Measurements from ENCODE around the gene OPCML.

OPCML gene

GRCh38 chr11:132876239-132876638 lies 656.1 kb downstream of the OPCML start:
- H3K4me3 ChIP-seq (ENCODE audit: low read depth, low read length), result no peak overlapping the region

DNA sequence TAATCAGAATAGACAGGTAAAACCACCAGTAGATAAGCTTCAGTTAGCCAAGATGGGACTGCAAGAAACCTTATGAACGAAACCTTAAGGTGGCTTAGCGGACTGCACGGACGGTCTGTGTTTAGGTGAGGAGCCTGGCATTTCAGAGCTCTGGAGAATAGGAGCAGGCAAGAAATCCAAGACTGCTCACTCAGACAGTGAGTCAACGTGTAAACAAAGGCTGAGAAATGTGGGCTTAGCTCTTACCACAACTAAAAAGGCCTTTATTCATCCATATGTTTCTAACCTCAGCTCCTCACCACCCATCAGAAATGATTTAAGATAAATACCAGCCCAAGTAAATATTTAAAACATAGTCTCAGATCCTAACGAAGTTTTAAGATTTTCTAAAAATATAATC lies 657.7 kb downstream of the OPCML start:
- H3K4me3 ChIP-seq (ENCODE audit: low read depth, low read length), result no peak overlapping the region

DNA sequence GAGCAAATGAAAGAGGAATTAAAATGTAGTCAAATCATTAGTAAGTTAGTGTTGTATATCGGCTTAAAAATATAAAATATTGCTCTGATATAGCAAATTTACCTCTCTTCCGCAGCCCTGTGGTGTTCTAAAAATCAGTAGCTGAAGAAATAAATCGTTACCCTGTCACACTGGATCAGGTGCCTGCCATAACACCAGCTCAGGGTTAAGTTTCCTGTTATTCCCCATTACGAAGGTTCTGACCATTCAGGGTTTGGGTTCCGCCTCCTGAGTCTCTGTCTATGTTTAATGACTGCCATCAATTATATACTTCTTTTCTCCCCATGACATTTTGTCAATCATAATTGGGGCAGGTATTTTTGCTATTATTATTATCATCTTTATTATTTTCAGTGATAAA lies 658.5 kb downstream of the OPCML start:
- no peak overlapping the region for H3K4me3 ChIP-seq (ENCODE audit: low read depth, low read length)

GRCh38 chr11:132872211-132872610 lies 660.1 kb downstream of the OPCML start:
- no peak overlapping the region for H3K4me3 ChIP-seq (ENCODE audit: low read depth, low read length)

GRCh38 chr11:132866783-132867545 lies 665.3 kb downstream of the OPCML start:
- no peak overlapping the region for H3K4me3 ChIP-seq (ENCODE audit: low read depth, low read length)

DNA sequence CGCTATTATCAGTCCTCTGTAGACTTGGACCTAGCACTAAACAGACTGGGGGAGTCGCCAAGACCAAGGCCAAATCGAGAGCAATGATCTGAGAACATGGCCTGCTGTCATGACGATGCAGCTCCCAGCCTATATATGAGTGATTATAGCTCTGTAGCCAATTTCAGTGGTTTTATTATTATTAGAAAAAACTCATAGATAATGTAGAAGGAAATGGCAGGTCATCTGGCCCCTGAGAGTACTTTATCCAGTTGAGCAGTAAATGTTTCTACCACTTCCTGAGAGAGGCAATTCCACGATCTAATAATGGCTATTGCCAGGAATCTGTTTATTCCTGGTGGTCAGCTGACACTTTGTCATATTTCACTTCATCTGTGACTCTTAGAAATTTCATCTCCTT lies 666.7 kb downstream of the OPCML start:
- H3K4me3 ChIP-seq (ENCODE audit: low read depth, low read length), result no peak overlapping the region

GRCh38 chr11:132864811-132865576 lies 667.3 kb downstream of the OPCML start:
- H3K4me3 ChIP-seq (ENCODE audit: low read depth, low read length), result no peak overlapping the region

GRCh38 chr11:132862933-132863332 lies 669.4 kb downstream of the OPCML start:
- H3K4me3 ChIP-seq (ENCODE audit: low read depth, low read length), result no peak overlapping the region

GRCh38 chr11:132862137-132862536 lies 670.2 kb downstream of the OPCML start:
- no peak overlapping the region for H3K4me3 ChIP-seq (ENCODE audit: low read depth, low read length)

DNA sequence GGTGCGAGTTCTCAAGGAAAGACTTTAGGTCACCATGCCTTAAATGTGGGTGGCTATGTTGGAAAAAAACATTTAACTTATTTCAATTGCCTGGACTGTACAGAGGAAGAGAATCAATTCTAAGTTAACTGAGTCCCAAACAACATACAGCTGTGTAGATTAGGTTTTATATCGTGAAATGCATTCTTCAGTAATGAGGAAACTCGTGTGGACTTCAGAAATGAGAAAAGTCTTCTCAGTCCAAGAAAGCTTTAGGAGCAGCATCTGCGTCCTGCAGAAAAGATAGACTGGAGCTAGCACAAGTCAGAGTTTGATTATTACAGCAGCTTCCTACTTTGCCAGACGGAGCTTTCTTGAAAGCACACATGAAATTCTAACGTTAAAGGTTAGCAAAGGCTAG lies 673.0 kb downstream of the OPCML start:
- no peak overlapping the region for H3K4me3 ChIP-seq (ENCODE audit: low read depth, low read length)

GRCh38 chr11:132858223-132858622 lies 674.1 kb downstream of the OPCML start:
- no peak overlapping the region for H3K4me3 ChIP-seq (ENCODE audit: low read depth, low read length)

DNA sequence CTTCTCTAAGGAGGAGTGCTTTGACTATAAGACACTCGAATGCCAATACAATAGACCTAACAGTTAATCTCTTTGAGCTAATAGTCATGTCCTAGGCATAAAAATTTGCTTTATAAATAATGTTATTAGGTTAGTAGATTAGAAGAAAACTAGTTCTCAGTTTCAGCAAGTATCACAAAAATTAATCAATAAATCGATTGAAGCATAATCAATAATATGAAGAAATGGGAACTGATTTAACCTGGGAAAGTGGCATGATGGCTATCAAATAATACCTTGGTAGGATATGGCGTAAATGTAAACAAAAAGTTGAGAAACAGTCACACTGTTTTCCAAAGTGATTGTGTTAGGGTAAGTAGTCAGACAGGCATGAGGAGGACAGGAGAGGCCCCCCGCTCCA lies 676.3 kb downstream of the OPCML start:
- H3K4me3 ChIP-seq (ENCODE audit: low read depth, low read length), result no peak overlapping the region

DNA sequence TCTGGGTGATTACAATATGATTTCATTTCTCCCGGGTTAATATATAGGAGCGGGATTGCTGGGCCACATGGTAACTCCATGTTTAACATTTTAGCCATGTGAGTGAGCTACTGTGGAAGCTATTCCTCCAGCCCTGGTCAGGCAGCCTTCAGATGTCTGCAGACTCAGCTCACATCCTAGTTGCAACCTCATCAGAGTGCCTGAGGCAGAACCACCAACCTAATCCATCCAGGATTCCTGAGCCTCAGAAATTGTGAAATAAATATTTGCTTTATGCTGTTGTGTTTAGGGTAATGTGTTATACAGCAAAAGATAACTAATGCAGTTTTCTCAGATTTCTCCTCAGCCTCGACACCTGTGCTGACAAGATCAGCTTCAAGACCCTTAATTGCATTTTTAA lies 676.8 kb downstream of the OPCML start:
- H3K4me3 ChIP-seq (ENCODE audit: low read depth, low read length), result no peak overlapping the region

DNA sequence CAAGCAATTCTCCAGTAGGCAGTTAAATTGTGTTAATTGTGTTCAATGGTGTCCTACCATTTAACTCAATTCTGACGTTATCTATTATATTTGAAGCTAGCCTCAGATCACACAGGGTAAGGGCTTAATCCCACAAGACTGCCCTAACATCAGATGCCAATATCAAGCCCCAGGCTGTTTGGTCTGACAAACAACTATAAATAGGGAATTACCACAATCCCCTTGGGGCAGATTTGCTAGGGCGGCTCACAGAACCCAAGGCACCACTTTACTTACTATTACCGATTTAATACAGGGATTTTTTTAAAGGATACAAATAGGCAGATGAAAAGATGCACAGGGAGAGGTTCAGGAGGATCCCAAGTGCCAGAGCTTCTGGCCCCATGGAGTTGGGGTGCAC lies 678.4 kb downstream of the OPCML start:
- no peak overlapping the region for H3K4me3 ChIP-seq (ENCODE audit: low read depth, low read length)

DNA sequence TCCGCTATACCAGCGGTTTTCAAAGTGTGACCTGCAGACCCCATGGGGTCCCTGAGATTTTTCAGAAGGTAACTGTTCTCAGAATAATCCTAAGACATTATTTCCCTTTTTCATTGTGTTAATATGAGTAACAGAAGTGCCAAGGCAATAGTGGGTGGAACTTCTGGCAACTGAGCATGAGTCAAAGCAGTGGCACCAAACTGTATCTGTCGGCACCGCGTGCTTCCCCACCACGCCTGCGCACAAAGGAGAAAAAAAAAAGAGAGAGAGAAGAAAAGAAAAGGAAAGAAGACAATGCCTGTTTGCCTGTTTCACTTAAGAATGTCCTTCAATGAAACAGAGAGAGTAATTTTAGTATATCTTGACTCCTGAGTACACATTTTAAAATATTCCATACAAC lies 679.9 kb downstream of the OPCML start:
- no peak overlapping the region for H3K4me3 ChIP-seq (ENCODE audit: low read depth, low read length)

- H3K4me3 ChIP-seq (ENCODE audit: low read depth, low read length), result no peak overlapping the region
These were observed 681.1 kb downstream of the OPCML start for GRCh38 chr11:132851247-132851646.

- no peak overlapping the region for H3K4me3 ChIP-seq (ENCODE audit: low read depth, low read length)
These were observed 682.0 kb downstream of the OPCML start for GRCh38 chr11:132850266-132850665.

DNA sequence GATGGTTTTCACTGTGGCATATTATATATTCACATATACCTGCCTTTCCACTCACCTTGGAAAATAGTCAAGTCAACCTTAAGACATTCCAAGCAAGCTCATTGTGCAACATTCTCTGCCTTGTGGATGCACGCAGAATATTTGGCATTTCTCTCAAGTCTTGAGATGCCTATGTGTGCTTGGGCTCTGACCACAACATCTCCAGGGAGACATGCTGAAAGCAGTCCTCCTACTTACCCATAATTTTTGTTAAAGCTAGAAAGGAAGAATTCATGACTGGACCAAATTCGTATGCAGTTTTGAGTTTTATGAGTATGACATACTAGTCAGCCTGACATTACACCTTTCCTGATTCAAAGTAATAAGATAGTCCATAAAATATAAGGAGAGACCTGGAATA lies 684.0 kb downstream of the OPCML start:
- H3K4me3 ChIP-seq (ENCODE audit: low read depth, low read length), result no peak overlapping the region

DNA sequence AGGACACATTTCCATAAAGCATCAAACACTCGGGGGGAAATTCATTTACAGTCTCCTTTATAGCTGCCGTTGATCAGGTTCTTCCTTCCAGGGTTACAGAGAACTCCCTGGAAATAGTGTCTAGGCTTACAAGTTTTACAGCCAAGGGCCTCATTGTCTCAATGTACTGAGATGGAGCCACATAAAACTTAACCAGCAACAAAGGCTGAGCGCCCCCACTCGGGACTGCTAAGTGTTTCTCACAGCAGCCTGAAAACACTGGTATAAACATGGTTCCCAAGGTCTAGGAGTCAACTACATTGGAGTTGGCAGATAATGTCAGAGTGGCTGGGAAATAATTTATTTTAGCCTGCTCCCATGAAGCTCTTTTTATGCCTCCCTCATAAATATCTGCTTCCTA lies 686.2 kb downstream of the OPCML start:
- H3K4me3 ChIP-seq (ENCODE audit: low read depth, low read length), result no peak overlapping the region

DNA sequence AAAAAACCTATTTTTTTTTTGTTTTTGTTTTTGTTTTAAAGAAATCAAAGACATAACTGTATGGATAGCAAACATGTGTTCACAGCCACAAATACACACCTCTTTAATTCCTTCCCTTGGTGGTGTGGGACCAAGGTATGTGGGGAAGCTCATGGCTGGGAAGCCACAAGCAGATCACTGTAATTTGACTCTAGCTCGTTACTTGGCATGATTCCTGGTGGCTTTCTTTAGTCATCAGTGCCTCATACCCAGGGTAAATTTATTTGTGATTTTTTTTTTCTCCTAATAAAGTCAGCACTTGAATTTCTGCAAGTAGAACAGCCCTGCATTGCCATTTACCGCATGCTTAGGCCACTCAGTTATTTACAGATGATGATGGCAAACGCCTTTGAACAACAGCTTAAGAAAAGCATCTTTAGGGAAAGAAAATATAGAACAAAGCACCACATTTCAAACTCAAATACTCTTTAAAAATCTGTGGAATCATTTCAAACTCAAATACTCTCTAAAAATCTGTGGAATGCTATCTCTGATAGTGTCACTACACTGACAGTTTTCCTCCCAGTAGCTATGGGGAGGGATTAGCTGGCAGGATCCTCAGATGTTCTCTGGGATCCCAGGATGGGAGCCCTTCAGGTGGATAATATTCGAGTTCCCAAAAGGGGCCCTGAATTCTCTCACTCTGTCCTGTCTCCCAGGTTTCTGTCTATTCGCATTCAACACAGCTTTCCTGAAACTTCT lies 687.2 kb downstream of the OPCML start:
- no peak overlapping the region for H3K4me3 ChIP-seq (ENCODE audit: low read depth, low read length)

DNA sequence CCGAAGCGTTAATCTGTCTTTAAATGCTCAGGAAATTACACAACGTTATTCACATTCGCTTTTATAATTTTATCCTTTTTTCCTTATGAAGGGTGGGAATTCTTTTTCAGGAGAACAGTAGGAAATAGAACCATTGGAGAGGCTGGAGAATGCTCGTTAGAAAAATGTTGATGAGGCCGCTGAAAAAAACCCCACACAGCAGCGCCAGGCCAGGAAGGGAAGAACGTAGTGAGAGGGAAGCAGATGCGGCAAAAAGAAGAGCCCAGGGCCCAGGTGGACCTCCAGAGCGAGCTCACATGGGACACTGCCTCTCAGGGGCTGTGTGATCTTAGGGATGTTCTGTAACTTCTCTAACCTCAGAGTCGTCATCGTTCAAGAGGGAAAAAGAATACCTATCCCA lies 691.6 kb downstream of the OPCML start:
- no peak overlapping the region for H3K4me3 ChIP-seq (ENCODE audit: low read depth, low read length)

GRCh38 chr11:132840191-132840590 lies 692.1 kb downstream of the OPCML start:
- H3K4me3 ChIP-seq (ENCODE audit: low read depth, low read length), result no peak overlapping the region

Measured in iPS-11a (cell line).